Raji (cell line): ENCODE measurements around the gene RBM44.

ENCODE experiments used
- POLR2A ChIP-seq: IDR thresholded peaks from 2 replicates; pipeline ENCODE4 v1.6.1; 2011; ENCODE audit warnings: low read depth, low read length, control low read depth; ENCODE audit not compliant: insufficient read depth

The RBM44 gene

GRCh38 chr2:237863689-237864443 is 65.3 kb downstream of the RBM44 start:
- TF ChIP-seq POLR2A, result no peak

- no peak for TF ChIP-seq POLR2A
Measured at GRCh38 chr2:237864444-237864931, 65.9 kb downstream of the RBM44 start.

- TF ChIP-seq POLR2A, result no peak
Measured at GRCh38 chr2:237864940-237865622, 66.5 kb downstream of the RBM44 start.

GRCh38 chr2:237865623-237866041 is 67.1 kb downstream of the RBM44 start:
- no peak for TF ChIP-seq POLR2A

GRCh38 chr2:237866101-237866621 is 67.6 kb downstream of the RBM44 start:
- no peak for TF ChIP-seq POLR2A

- TF ChIP-seq POLR2A, result no peak
Measured at GRCh38 chr2:237867465-237867864, 68.9 kb downstream of the RBM44 start.

GRCh38 chr2:237868631-237869342 is 70.2 kb downstream of the RBM44 start:
- no peak for TF ChIP-seq POLR2A

- no peak for TF ChIP-seq POLR2A
Measured at GRCh38 chr2:237869343-237870102, 70.9 kb downstream of the RBM44 start.

DNA sequence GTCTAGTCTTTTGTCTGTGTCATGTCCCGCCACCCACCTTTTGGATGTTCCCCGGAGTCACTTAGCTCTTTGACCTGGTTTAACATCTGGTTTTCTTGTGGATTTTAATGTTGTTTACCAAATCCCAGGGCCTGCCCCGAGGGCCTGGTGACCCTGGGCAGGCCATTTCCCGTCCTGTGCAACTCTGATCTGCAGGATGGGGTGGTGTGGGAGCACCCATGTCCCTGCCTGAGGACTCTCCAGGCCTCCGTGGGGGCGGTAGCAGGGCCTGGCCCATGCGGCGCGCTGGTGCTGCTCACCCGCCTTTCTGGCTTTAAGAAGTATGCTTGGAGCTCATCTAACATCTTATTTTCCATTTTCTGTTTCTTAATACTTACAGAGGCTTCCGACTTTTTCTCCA is 71.5 kb downstream of the RBM44 start:
- TF ChIP-seq POLR2A, result no peak

DNA sequence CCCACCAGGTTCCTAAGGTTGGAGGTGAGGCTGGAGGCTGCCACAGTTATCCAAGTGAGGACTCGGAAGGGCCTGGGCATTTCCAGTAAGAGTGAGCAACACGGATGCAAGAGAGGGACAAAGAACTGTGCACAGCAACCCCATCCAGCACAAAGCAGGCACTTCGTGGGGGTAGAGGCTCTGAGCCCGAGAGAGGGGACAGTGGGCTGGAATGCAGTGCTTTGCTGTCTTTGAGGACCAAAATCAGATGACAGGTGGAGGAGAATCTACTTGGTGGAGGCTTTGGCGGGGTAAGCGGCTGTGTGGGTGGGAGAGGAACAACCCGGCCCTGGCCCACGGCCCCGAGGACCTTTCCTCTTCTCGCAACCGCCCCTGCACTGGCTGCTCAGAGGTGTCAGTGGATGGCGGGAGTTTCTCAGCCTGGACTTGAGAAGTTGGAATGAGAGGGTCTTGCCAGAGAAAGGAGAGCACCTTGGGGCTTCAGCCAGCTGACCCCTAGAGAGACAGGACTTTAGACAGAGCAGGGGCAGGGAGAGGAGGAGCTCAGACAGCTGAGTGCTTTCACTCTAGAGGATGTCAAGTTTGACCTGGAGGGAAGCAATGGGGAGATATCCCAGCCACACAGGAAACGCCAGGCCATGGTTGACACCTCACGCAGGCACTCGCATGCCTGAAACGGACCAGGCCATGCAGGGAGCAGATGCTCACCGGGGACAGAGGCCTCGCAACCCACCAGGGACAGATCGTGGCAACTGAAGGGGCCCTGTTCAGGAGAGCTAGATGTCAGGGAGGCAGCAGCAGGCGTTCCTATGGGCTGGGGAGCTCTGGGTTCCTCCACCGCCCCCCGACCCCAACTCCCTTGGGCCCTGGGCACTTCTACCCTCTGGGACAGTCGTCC is 72.4 kb downstream of the RBM44 start:
- TF ChIP-seq POLR2A, result no peak

DNA sequence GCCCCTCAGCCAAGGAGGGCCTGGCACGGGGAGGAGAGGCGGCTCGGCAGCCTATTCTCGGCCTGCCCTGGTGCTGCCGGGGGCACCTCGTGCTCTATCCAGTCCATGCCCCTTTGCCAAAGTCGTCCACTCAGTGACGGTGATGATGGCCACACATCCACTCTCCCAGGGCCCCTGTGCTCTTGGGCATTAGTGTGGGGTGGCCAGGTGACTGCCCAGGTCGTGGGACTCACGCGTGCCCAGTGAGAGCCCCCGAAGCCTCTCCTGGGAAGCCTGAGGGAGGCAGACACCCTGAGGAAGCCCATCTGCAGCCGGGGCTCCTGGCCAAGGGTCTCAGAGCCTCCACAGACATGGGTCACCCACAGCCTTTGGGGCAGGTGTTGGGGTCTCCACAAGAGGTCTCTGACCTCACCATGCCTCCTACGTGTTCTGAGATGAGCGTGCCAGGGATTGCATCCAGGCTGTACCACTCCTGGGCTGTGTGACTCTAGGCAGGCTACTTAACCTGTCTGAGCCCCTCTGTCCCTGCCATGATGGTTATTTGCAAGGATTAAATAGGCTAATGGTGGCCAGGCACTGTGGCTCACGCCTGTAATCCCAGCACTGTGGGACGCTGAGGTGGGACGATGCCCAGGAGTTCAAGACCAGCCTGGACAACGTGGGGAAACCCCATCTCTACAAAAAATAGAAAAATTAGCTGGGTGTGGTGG is 73.8 kb downstream of the RBM44 start:
- no peak for TF ChIP-seq POLR2A

DNA sequence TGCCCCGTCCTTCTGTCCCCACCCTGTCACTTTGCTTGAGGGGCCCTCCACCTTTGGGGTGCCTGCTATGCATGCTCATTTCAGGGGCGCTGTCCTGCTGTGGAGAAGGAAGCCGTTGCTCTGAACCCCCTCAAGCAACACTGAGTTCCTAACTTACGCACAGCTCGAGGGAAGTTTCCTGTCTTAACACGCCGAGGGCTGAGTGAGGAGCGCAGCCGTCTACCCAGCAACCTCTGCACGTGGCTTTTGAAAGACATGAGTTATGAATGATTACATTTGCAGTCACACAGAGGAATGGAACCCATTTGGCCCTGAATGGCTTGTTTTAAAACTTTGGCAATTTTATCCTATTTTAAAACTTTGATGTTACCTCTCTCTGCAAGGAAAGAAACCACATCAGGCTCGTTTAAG is 74.8 kb downstream of the RBM44 start:
- no peak for TF ChIP-seq POLR2A

GRCh38 chr2:237873897-237874551 is 75.4 kb downstream of the RBM44 start:
- no peak for TF ChIP-seq POLR2A

DNA sequence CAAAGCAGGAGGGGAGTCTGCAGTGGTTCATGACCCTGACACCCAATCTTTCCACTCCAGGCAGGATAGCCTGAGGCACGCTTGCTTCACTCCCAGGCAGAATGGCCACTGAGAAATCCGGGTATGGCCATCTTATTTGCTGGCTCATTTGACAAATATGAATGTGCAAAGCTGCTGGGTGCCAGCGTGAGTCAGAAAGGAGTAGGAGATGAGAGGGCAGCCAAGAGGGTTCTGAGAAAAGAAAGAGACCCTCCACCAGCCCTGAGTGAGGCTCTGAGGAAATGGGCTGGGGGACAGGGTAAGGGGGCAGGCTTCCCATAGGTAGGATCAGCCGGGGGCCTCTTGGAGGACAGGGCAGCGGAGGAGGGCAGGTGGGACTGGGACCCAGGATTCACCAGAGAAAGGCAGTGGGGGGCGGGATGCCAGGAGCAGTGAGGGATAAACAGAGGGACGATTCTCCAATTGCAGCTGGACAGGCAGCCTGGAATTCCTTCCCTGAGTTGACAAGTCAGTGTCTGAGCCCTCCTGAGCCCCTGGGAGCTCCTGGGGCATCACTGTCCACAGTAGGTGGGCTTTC is 76.1 kb downstream of the RBM44 start:
- no peak for TF ChIP-seq POLR2A
